HG03196 (cell line): ENCODE measurements around the gene METTL16.
"Not testable (repeated sequence)": the region's sequence is repeated elsewhere in the genome, so short reads cannot be mapped to it uniquely, and the experiment has no call there.

Experiments
- ATAC-seq: cut with Tn5 transposase; IDR thresholded peaks from one replicate; pipeline ENCODE4 v1.9.1; 2021; ENCODE audit not compliant: unreplicated experiment

The METTL16 gene

DNA sequence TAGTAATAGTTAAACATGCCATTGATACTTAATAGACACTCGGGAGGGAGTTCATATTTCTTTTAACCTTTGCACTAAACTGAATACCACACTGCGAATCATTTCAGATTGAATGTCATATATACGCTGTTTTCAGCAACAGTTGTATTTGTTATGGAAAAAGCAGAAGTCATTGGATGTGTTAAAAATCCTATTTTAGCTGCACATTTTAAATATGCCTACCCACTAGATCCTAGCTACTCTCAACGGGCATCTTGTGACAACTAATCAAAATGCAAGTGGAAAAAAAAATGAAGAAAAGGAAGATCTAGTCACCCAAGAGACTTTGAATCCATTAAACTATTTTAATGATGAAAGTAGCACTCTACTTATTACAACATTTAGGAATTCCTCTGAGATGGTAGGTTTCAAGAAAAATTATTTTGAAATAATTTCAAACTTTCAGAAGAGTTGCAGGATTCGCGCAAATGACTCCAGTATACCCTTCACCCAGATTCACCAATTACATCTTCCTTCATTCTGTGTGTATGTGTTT, 59.4 kb downstream of the METTL16 start:
- no peak for ATAC-seq

DNA sequence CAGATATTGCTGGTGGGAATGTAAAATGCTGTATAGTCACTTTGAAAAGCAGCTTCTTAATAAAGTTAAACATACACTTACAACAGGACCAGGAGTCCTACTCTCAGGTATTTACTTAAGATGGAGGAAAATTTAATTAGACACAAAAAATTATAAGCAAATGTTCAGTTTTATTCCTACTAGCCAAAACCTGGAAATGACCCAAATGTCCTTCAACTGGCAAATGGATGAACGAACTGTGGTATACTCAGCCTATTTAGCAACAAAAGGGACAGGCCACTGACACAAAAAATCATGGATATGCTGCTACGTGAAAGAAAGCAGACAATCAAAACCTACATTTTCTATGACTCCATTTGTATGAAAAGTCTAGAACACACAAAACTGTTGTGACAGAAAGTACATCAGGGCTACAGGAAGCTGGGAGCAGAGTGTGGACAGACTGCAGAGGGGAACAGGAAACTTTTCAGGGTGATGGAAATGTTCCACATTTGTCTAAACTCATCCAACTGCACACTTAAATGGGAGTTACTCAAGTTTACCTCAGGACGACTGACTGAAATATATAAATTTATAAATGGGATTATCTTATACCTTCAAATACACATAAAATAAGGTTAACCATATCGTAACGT, 61.6 kb downstream of the METTL16 start:
- ATAC-seq: no peak

DNA sequence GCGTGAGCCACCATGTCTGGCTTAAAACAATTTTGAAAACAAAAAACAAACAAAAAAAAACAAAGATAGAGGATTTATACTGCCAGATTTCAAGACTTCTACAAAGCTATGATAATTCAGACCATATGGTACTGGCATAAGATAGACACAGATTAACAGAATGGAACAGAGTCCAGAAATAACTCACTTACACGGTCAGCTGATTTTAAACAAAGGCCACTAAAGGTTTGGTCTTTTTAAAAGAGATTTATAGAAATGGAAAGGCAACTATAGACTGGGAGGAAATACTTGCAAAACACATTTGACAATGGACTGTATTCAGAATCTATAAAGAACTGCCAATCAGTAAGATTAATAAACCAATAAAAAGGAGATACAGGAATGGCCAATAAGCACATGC, 62.2 kb downstream of the METTL16 start:
- no peak for ATAC-seq

DNA sequence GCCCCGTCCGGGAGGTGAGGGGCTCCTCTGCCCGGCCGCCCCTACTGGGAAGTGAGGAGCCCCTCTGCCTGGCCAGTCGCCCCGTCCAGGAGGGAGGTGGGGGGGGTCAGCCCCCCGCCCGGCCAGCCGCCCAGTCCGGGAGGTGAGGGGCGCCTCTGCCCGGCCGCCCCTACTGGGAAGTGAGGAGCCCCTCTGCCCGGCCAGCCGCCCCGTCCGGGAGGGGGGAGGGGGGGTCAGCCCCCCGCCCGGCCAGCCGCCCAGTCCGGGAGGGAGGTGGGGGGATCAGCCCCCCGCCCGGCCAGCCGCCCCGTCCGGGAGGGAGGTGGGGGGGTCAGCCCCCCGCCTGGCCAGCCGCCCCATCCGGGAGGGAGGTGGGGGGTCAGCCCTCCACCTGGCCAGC, 64.2 kb downstream of the METTL16 start:
- not testable (repeated sequence) for ATAC-seq

DNA sequence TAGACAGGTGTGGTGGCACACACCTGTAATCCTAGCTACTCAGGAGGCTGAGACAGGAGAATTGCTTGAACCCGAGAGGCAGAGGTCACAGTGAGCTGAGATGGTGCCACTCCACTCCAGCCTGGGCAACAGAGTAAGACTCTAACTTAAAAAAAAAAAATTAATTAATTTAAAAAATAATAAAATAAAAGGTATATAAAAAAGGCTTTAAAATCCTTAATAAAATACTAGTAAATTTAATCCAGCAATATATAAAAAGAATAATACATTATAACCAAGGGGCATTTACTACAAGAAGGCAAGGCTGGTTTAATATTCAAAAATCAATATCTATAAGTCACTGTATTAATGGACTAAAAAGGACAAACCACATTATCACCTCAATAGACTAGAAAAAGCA, 66.0 kb downstream of the METTL16 start:
- ATAC-seq: no peak

DNA sequence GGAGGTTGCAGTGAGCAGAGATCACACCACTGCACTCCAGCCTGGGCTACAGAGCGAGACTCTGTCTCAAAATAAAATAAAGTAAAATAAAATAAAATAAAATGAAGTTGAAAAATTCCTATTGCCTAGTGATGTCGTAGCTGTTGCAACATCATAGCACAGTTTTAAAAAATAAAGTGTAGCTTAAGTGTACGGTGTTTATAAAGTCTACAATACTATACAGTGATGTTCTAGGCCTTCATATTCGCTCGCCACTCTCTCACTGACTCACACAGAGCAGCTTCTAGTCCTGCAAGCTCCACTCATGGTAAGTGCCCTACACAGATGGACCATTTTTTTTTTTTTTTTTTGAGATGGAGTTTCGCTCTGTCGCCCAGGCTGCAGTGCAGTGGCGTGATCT, 67.3 kb downstream of the METTL16 start:
- no peak for ATAC-seq

DNA sequence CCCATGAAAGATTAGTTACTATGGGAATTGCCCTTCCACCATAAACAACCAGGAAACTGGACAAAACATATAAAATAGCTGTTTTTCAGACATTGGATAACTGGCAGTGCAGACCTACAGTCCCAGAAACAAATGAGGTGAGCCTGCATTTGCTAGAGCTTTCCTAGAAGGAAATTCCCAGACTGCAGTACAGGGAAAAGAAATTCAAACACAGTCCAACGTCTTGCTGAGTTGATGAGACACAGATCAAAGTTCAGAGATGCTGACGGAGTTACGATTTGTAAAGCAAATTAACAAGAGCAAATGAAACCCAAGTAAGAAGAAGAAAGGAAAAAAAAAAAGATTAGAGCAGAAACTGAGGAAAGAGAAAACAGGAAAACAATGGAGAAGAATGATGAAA, 69.5 kb downstream of the METTL16 start:
- ATAC-seq: no peak

DNA sequence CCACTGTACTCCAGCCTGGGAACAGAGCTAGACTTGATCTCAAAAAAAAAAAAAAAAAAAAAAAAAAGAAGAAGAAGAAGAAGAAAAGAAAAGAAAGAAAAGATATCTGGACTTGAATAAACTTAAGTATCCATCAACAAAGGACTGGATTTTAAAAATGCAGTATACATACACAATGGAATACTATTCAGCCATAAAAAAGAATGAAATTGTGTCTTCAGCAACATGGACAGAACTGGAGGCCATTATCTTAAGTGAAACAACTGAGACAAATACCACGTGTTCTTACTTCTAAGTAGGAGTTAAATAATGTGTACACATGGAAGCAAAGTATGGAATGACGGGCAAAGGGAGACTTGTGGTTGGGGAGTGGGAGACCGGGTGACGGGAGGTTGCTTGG, 70.8 kb downstream of the METTL16 start:
- no peak for ATAC-seq

DNA sequence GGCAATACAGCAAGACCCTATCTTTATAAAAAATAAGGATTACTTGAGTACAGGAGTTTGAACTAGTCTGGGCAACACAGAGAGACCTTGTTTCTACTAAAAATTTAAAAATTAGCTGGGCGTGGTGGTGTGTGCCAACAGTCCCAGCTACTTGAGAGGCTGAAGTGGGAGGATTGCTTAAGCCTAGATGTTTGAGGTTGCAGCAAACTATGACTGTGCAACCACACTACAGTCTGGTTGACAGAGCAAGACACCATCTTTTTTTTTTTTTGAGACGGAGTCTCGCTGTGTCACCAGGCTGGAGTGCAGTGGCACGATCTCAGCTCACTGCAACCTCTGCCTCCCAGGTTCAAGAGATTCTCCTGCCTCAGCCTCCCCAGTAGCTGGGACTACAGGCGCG, 71.7 kb downstream of the METTL16 start:
- not testable (repeated sequence) for ATAC-seq

DNA sequence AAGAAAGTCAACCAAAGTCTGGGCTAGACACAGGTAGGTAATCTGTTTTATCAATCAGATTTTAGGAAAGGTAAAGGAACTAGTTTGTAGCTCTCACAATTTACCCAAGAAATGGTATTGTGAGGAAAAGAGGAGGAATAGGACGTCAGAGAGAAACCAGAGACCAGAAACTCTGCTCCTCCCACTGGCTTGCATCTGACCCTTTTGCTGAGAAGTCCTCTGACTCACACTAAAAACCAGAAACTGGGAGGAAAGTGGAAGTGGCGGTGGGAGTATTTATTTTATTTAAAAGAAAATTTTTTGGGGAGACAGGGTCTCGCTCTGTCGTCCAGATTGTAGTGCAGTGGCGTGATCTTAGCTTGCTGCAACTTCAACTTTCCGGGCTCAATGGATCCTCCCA, 72.9 kb downstream of the METTL16 start:
- ATAC-seq: no peak

DNA sequence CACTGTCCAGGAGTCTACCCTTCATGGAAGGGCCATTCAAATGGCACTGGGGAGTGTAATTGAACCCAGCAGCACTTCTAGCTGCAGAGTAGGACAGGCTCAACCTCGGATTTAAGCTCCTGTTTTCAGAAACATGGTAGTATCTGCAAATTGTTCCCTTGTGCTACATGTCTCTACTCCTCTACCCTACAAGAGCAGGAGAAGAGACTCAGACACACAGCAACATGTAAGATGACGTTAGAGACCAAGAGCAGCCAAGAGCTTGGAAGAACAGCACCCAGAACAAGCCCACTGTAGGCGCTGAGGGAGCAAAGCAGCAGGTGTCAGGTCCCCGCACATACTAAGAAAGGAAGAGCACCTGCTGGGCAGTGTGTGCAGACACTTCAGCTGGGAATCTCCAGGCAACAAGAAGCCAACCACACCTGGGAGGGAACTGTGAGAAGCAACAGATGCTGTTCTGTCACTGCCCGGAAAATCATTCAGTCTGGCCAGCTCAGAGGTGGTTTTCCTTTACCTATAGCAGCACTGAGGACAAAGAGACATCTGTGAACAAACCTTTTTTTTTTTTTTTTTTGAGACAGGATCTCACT, 75.3 kb downstream of the METTL16 start:
- ATAC-seq: no peak

DNA sequence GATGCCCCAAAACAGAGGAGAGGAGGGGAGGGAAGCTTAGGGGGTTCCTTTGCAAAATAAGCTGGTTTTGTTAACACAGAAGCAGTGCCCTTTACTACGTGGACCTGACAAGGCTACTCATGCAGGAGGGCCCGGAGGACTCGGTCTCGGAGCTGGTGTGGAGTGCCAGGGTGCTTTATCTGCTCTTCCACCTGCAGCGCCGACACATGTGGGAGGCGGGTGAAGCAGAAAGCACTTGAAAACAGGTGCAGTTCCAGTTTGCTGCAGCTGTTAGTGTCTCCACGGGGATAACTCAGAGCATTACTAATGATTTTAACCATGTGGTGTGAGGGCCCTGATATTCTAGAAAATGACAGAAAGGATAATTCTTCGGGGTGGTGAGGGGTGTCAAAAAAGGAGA, 75.8 kb downstream of the METTL16 start:
- no peak for ATAC-seq

DNA sequence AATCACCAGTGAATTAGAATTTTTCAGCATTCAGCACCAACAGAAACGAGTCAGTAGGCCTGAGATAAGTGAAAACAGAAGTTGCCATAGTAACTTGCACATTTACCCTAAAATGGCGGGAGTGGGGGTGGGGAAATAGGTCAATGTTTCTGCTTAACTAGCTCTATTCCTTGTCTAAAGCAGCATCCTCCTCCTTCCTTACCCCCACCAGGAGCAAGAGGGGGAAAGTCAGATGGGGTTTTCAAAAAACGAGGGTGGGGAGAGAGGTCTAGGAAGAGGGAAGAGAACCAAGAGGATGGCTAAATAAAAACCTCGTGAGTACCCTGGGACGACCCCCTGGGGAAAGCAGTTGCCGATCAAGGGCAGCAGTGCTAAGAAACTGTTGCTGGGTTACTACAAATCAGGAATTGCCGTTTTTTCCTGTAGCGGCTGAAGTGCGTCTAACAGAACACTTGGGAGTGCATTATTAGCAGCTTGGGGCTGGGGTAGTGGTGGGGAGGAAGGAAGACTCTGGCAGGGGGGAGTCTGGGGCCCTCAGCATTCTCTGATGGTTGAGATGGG, 76.4 kb downstream of the METTL16 start:
- ATAC-seq: no peak

DNA sequence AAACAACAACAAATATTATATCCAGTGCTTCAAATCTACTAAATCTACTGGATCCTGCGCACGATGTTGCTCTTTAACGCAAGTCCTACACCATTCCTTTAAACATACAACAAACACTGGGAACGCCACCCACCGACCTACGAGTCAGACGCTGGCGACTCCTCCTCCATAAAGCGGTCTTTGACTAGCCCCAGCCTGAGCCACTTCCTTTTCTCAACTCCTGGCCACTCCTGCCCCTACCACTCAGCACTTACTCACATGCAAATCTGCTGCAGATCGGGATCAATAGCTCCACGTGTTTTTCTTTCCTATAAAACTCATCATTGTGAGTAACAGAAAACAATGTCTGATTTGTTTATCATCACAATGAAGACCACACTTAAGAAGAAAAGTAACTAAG, 78.0 kb downstream of the METTL16 start:
- no peak for ATAC-seq

DNA sequence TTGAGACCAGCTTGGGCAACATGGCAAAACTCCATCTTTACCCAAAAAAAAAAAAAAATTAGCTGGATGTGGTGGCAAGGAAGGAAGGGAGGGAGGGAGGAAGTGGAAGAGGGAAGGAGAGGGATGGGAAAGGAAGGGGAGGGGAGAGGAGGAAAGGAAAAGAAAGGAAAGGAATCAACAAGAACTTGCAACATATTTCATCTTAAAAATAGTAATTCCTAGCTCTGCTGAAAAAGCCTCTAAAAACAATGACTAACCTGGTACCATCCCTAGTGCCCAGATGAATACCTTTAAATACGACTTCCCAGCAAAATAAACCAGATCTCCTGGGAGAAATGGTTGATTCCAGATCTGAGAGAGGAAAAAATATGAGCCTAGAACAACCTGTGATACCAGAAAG, 83.8 kb downstream of the METTL16 start:
- ATAC-seq: no peak

DNA sequence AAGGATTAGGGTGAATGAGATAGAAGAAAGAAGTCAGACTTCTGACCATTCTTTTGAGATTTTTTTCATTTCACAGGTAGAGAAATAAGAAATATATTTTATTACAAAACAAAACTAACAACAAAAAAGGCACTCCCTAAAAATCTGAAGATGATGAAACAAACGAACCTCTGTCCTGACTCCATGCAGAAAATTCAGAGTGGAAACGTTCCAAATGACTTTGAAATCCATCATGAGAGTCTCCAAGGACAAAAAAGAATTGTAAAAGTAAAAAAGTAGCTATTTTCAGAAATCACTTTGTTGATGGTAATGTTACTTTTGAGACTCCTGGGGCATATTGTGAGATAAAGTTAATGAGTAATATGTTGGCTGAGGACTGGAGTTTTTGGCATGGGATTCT, 84.5 kb downstream of the METTL16 start:
- ATAC-seq: no peak

DNA sequence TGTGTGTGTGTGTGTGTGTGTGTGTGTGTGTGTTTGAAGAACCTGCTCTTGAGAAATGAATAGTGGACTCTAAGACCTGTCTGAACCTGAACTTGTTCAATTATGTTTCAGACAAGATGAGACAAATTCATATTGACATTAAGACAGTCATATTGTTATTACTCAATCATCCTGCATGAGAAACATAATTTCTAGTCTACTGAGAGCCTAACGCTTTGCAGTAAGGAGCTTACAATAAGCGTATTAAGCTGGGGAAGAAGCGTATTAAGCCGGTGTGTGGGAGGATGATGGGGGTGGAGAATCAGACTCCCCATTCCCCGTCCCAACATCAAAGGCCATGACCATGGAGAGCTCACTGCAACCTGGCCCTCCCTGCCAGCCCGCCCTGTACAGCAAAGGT, 88.4 kb downstream of the METTL16 start:
- no peak for ATAC-seq

DNA sequence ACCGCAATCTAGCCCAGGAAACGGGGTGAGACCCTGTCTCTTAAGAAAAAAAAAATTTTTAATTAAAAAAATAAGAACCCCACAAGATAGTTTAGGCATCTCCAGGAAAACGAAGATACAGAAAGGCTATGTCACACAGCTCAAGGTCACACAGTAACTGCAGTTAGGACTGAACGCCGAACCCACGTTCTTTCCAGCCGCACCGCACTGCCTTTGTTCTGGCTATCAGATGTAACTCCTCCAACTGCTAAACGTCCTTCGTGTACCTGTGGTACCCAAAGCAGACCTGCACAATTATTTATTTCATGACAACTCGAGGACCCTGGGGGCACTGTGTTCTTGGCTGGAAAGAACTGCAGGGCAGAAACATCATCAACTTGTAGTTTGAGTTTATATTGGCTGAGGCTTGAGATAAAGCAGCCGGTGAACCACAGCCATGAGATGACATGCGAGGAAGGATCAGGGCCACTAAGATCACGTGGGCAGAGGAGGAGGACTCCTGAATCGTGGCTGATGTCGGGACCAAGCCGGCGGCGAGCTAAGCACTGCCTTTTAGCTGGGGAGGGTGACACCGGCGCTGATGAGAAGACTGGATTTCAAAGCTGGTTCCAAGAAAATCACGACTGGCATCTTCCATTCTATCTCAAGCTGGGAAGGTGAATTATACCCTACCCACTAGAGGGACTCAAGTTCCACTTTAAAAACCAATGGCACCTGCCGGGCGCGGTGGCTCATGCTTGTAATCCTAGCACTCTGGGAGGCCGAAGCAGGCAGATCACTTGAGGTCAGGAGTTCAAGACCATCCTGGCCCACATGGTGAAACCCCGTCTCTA, 90.2 kb downstream of the METTL16 start:
- no peak for ATAC-seq

DNA sequence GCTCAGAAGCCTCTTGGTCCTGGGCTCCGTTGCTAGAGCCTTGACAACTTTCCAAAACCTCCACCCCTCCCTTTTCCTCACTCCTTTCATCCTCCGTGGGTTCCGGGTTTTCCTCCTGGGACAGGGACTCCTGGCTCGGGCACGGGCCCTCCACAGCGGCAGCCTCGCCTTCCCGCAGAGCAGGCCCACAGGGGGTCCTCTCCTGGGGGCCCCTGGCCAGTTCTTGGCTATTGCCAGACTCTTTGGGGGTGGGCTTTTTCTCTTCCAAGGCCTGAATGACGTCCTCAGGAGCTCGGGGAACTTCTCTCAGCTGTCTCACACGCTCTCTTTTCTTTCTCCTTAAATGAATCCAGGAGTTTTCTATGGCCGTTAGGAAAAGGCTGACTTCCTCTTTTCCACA, 91.5 kb downstream of the METTL16 start:
- ATAC-seq: no peak

DNA sequence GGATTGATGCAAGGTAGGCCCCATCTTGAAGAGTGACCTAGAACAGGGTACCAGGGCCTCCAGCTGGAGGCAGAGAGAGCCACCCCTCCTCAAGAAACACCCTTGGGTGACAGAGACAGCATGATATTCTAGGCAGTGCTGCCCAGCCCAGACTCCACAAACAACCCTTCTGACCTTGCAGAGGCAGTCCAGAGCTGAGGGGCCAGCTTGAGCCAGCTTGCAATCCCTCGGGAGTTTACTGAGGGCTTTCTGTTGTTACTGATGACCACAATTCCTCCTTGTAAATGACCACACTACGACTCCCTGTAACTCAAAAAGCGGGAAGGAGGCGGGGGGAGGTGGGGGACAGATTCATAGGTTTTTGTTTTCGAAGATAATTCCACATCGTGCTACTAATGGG, 92.2 kb downstream of the METTL16 start:
- ATAC-seq: no peak

DNA sequence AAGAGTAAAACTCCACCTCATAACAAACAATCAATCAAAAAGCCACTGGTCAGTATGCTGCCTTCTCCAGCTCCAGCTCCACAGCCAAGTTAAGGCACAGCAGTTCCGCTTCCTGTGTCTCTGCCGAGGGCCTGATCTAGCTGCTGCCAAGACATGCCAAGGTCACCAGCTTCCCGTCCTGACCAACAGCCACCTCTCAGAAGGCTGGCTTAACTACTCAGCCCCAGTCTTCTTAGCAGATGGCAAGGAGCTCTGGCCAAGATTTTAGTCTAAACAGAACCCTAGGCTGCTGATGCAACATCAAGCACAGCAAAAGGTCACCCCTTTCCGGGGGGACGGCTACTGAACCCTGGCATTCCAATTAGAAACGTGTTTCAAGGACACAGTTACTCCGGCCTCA, 93.1 kb downstream of the METTL16 start:
- no peak for ATAC-seq
